GM19238 (cell line): Measurements from ENCODE around the gene AUTS2.

Experiments
- DNase-seq: peaks from one replicate; pipeline ENCODE4 v3.0.0; 2011; ENCODE audit warnings: low spot score; ENCODE audit not compliant: insufficient read length

Gene AUTS2

GRCh38 chr7:69882269-69882668 lies 284.0 kb downstream of the AUTS2 start:
- no peak for DNase-seq

- DNase-seq = no peak
Measured at GRCh38 chr7:69883399-69883891, 285.2 kb downstream of the AUTS2 start.

- DNase-seq = no peak
Measured at GRCh38 chr7:69885431-69885830, 287.2 kb downstream of the AUTS2 start.

- DNase-seq = no peak
Measured at GRCh38 chr7:69889338-69889975, 291.2 kb downstream of the AUTS2 start.

- no peak for DNase-seq
Measured at GRCh38 chr7:69889976-69890351, 291.7 kb downstream of the AUTS2 start.

GRCh38 chr7:69892790-69893189 lies 294.5 kb downstream of the AUTS2 start:
- DNase-seq = no peak

GRCh38 chr7:69893906-69894305 lies 295.6 kb downstream of the AUTS2 start:
- no peak for DNase-seq

GRCh38 chr7:69895446-69895845 lies 297.2 kb downstream of the AUTS2 start:
- no peak for DNase-seq

GRCh38 chr7:69896121-69896520 lies 297.8 kb downstream of the AUTS2 start:
- no peak for DNase-seq

GRCh38 chr7:69898189-69898588 lies 299.9 kb downstream of the AUTS2 start:
- no peak for DNase-seq

GRCh38 chr7:69903410-69903809 lies 305.1 kb downstream of the AUTS2 start:
- DNase-seq = no peak

- peak; percentile 11 for DNase-seq
Measured at GRCh38 chr7:69906283-69906995, 308.2 kb downstream of the AUTS2 start.

GRCh38 chr7:69907720-69908119 lies 309.4 kb downstream of the AUTS2 start:
- no peak for DNase-seq

GRCh38 chr7:69908454-69908853 lies 310.2 kb downstream of the AUTS2 start:
- DNase-seq = no peak

GRCh38 chr7:69910150-69910549 lies 311.9 kb downstream of the AUTS2 start:
- no peak for DNase-seq

GRCh38 chr7:69911337-69911736 lies 313.1 kb downstream of the AUTS2 start:
- no peak for DNase-seq

- DNase-seq = no peak
Measured at GRCh38 chr7:69912141-69912540, 313.9 kb downstream of the AUTS2 start.

- no peak for DNase-seq
Measured at GRCh38 chr7:69912846-69913245, 314.6 kb downstream of the AUTS2 start.

- DNase-seq = no peak
Measured at GRCh38 chr7:69919426-69920111, 321.3 kb downstream of the AUTS2 start.

GRCh38 chr7:69920797-69921196 lies 322.5 kb downstream of the AUTS2 start:
- no peak for DNase-seq

- DNase-seq = no peak
Measured at GRCh38 chr7:69922026-69922803, 323.9 kb downstream of the AUTS2 start.

GRCh38 chr7:69927461-69927860 lies 329.2 kb downstream of the AUTS2 start:
- DNase-seq = no peak
